Right lobe of liver (tissue), 6 donors: ENCODE results near the gene KCNQ1. TPM values are rescaled to one million over a fixed set of nuclear protein-coding genes. Genes with fewer than 3 reads are reported as not detected.

Experiments
- ATAC-seq, 4 donors: fragments of 200-7000 bp; cut with Tn5 transposase; one replicate each; pipeline ENCODE4 v1.9.1; 2020; ENCODE audit warnings: mild to moderate bottlenecking in 4 of 4, moderate library complexity in 4 of 4
- DNase-seq, 3 donors: peaks; one replicate each; pipeline ENCODE4 v3.0.0-alpha.2; 2020
- H3K27ac ChIP-seq, 3 donors: fragments of 200-600 bp; one replicate each; pipeline ENCODE4 v1.8.0; 2022
- H3K27me3 ChIP-seq, 2 donors: fragments of 200-600 bp; one replicate each; pipeline ENCODE4 v1.8.0; 2022
- H3K36me3 ChIP-seq, 4 donors: fragments of 200-600 bp; sonication (generic) in 1 of 4; one replicate each; pipeline versions ENCODE4 v1.5.1 to v1.8.0; 2017 to 2022; ENCODE audit warnings: control low read depth in 1 of 4
- H3K4me1 ChIP-seq, 4 donors: fragments of 200-600 bp; sonication (generic) in 1 of 4; one replicate each; pipeline versions ENCODE4 v1.5.1 to v1.8.0; 2017 to 2022; ENCODE audit warnings: control low read depth in 1 of 4
- H3K4me3 ChIP-seq, 3 donors: fragments of 200-600 bp; one replicate each; pipeline ENCODE4 v1.8.0; 2022
- H3K9me3 ChIP-seq, 4 donors: fragments of 200-600 bp; sonication (generic) in 1 of 4; one replicate each; pipeline versions ENCODE4 v1.5.1 to v1.8.0; 2017 to 2022; ENCODE audit warnings: control low read depth in 1 of 4
- CTCF ChIP-seq, 4 donors: fragments of 200-600 bp in 3 of 4; fragments of 450-650 bp in 1 of 4; IDR thresholded peaks; one replicate each; pipeline versions ENCODE4 v1.5.1 to v1.8.0; 2016 to 2022; ENCODE audit warnings: antibody characterized with exemption in 4 of 4, mild to moderate bottlenecking in 2 of 4
- POLR2A ChIP-seq: fragments of 450-650 bp; IDR thresholded peaks from one replicate; pipeline ENCODE4 v1.6.1; 2017; ENCODE audit warnings: antibody characterized with exemption, mild to moderate bottlenecking
- WGBS: methylation state at CpG from one replicate; pipeline ENCODE4 v1.1.6; 2018; ENCODE audit warnings: low coverage, low lambda C conversion rate; ENCODE audit not compliant: insufficient coverage; ENCODE audit errors: missing lambda C conversion rate; 5-methylcytosine and 5-hydroxymethylcytosine counted together
- intact Hi-C, 2 donors: fragments of 100-400 bp; cut with DNase I; formaldehyde crosslinking; loops; one replicate each; pipeline versions ENCODE4 v1.11.2 to v1.14.1; 2022
- total RNA-seq, 6 experiments: library from RNA; depleted of rRNA in 2 of 6; stranded (reverse); fragments of >200 nt in 2 of 6; fragmentation: NEBNext Ultra II Directional in 3 of 6; extraction: Animal tissue kit (Norgen Biotek cat#: 25700) in 3 of 6; gene quantifications; one replicate each; pipeline versions ENCODE4 v1.1.0 to v1.2.4, GENCODE V29; 2016 to 2023
- donor health status: DM: no; HTN: yes; CAD: no.
- donor health status: DM: no; HTN: no; CAD: no.
- donor health status: DM: no; HTN: no; CAD: no.
- donor health status: DM: no; HTN: yes; CAD: no.
- donor health status: DM: no; HTN: yes; CAD: no.

The KCNQ1 gene
- total RNA-seq, 6 experiments from 2014 or later: 0.61 to 2.4 (median 1.8) TPM

GRCh38 chr11:2445746-2446551 lies 1.1 kb downstream of the KCNQ1 start:
- Histone ChIP-seq H3K4me1 (no peaks in the 10 kb centered on the region), H3K27ac (no peak overlapping the region), H3K4me3 (peak overlapping the region; percentile 14 to 49 (median 16)), H3K36me3 (no peaks in the 10 kb centered on the region), H3K27me3 (peaks cover 0 to 4% of the 10 kb centered on the region in 2 donors), H3K9me3 (no peaks in the 10 kb centered on the region)
- WGBS: 32% methylated on average over 5 of the region's 23 CpGs
- ATAC-seq: peak in 2 of 4 donors; percentile 12 to 29
- intact Hi-C loops: loop anchor here in 1 of 2 donors (10.0 kb wide), 1 partner anchor 69 kb away; no protein-coding TSS in a partner anchor
- TF ChIP-seq POLR2A (no peak), CTCF (IDR thresholded peaks at IDR 0.05) (no peak)
- peak in 2 of 3 donors; percentile 49 to 57 for DNase-seq

GRCh38 chr11:2446590-2447252 lies 1.9 kb downstream of the KCNQ1 start:
- intact Hi-C loops: loop anchor here in 1 of 2 donors (10.0 kb wide), 1 partner anchor 68 kb away; no protein-coding TSS in a partner anchor
- Histone ChIP-seq H3K4me1 (no peaks in the 10 kb centered on the region), H3K27me3 (peaks cover 0 to 4% of the 10 kb centered on the region in 2 donors), H3K4me3 (no peak overlapping the region), H3K27ac (no peak overlapping the region), H3K36me3 (no peaks in the 10 kb centered on the region), H3K9me3 (no peaks in the 10 kb centered on the region)
- no peak for TF ChIP-seq POLR2A
- TF ChIP-seq CTCF (IDR thresholded peaks at IDR 0.05): no peak
- 17% methylated on average over 4 of the region's 15 CpGs for WGBS
- ATAC-seq (peak in 3 of 4 donors; percentile 19 to 35 (median 26)), DNase-seq (peak in 2 of 3 donors; percentile 53 to 69)

- DNase-seq: peak in 2 of 3 donors; percentile 45 to 59
- no peaks in the 10 kb centered on the region for H3K9me3 ChIP-seq
- WGBS: 25% methylated on average over 1 of the region's 12 CpGs
- no peak for TF ChIP-seq POLR2A
- H3K4me1 ChIP-seq: no peaks in the 10 kb centered on the region
- no peaks in the 10 kb centered on the region for H3K36me3 ChIP-seq
- intact Hi-C loops: loop anchor here in 1 of 2 donors (10.0 kb wide), 1 partner anchor 67 kb away; no protein-coding TSS in a partner anchor
- H3K27ac ChIP-seq: no peak overlapping the region
- H3K27me3 ChIP-seq: peaks cover 0 to 4% of the 10 kb centered on the region in 2 donors
- peak; percentile 20 to 51 (median 27) for ATAC-seq
- H3K4me3 ChIP-seq: no peak overlapping the region
Measured at GRCh38 chr11:2447253-2447950, 2.6 kb downstream of the KCNQ1 start.

GRCh38 chr11:2447951-2448650 lies 3.3 kb downstream of the KCNQ1 start:
- no peak overlapping the region for H3K27ac ChIP-seq
- peaks cover 0 to 4% of the 10 kb centered on the region in 2 donors for H3K27me3 ChIP-seq

More at GRCh38 chr11:2447951-2448650, 3.3 kb downstream of the KCNQ1 start:
- TF ChIP-seq CTCF (IDR thresholded peaks at IDR 0.05) (no peak), POLR2A (no peak)
- 60% methylated on average over 1 of the region's 10 CpGs for WGBS
- DNase-seq (peak in 1 of 3 donors; percentile 35), ATAC-seq (no peak)
- H3K36me3 ChIP-seq: no peaks in the 10 kb centered on the region
- intact Hi-C loops: loop anchor here in 1 of 2 donors (10.0 kb wide), 1 partner anchor 67 kb away; no protein-coding TSS in a partner anchor
- H3K4me1 ChIP-seq: no peaks in the 10 kb centered on the region
- no peaks in the 10 kb centered on the region for H3K9me3 ChIP-seq
- H3K4me3 ChIP-seq: no peak overlapping the region
